ENCODE results near the gene LMO7.

Gene LMO7

GRCh38 chr13:75704927-75705288 is 68.8 kb downstream of the LMO7 start:
- no peak overlapping the region for H3K4me3 ChIP-seq (ENCODE audit: insufficient read length, low read depth)
- no peak for DNase-seq (ENCODE audit: low read depth, low spot score)

GRCh38 chr13:75705395-75705794 is 69.3 kb downstream of the LMO7 start:
- no peak overlapping the region for H3K4me3 ChIP-seq (ENCODE audit: insufficient read length, low read depth)
- TF ChIP-seq ZNF274 (IDR thresholded peaks at IDR 0.05; ENCODE audit: low read depth, low read length) (no peak), YY1 (IDR thresholded peaks at IDR 0.05; ENCODE audit: insufficient read depth, insufficient read length) (no peak), SUZ12 (IDR thresholded peaks at IDR 0.05; ENCODE audit: extremely low read depth, insufficient read depth, insufficient read length) (no peak)
- DNase-seq (ENCODE audit: low read depth, low spot score), result no peak
- H3K27me3 ChIP-seq (ENCODE audit: insufficient read depth, insufficient read length), result no peaks in the 10 kb centered on the region
- H3K9me3 ChIP-seq (ENCODE audit: insufficient read depth, low read length), result no peaks in the 10 kb centered on the region
- H3K36me3 ChIP-seq (ENCODE audit: insufficient read depth, insufficient read length, low read length), result no peaks in the 10 kb centered on the region
- no peaks in the 10 kb centered on the region for H3K4me1 ChIP-seq (ENCODE audit: insufficient read depth, insufficient read length)
- H3K9ac ChIP-seq (ENCODE audit: insufficient read length, low read depth), result no peak overlapping the region

More at GRCh38 chr13:75704927-75705288, 68.8 kb downstream of the LMO7 start:
- Histone ChIP-seq H3K4me1 (ENCODE audit: insufficient read depth, insufficient read length) (no peaks in the 10 kb centered on the region), H3K36me3 (ENCODE audit: insufficient read depth, insufficient read length, low read length) (no peaks in the 10 kb centered on the region), H3K9me3 (ENCODE audit: insufficient read depth, low read length) (no peaks in the 10 kb centered on the region), H3K27me3 (ENCODE audit: insufficient read depth, insufficient read length) (no peaks in the 10 kb centered on the region), H3K9ac (ENCODE audit: insufficient read length, low read depth) (no peak overlapping the region)
- TF ChIP-seq SUZ12 (IDR thresholded peaks at IDR 0.05; ENCODE audit: extremely low read depth, insufficient read depth, insufficient read length), result no peak
- TF ChIP-seq ZNF274 (IDR thresholded peaks at IDR 0.05; ENCODE audit: low read depth, low read length), result no peak
- TF ChIP-seq YY1 (IDR thresholded peaks at IDR 0.05; ENCODE audit: insufficient read depth, insufficient read length), result no peak

GRCh38 chr13:75705908-75706307 is 69.8 kb downstream of the LMO7 start:
- no peak overlapping the region for H3K9ac ChIP-seq (ENCODE audit: insufficient read length, low read depth)
- no peak for DNase-seq (ENCODE audit: low read depth, low spot score)
- TF ChIP-seq SUZ12 (IDR thresholded peaks at IDR 0.05; ENCODE audit: extremely low read depth, insufficient read depth, insufficient read length) (no peak), ZNF274 (IDR thresholded peaks at IDR 0.05; ENCODE audit: low read depth, low read length) (no peak)
- no peaks in the 10 kb centered on the region for H3K9me3 ChIP-seq (ENCODE audit: insufficient read depth, low read length)
- H3K27me3 ChIP-seq (ENCODE audit: insufficient read depth, insufficient read length), result no peaks in the 10 kb centered on the region
- H3K36me3 ChIP-seq (ENCODE audit: insufficient read depth, insufficient read length, low read length), result no peaks in the 10 kb centered on the region
- H3K4me1 ChIP-seq (ENCODE audit: insufficient read depth, insufficient read length), result no peaks in the 10 kb centered on the region
- H3K4me3 ChIP-seq (ENCODE audit: insufficient read length, low read depth), result no peak overlapping the region

GRCh38 chr13:75713852-75714251 is 77.7 kb downstream of the LMO7 start:
- no peak overlapping the region for H3K9ac ChIP-seq (ENCODE audit: insufficient read length, low read depth)
- H3K4me3 ChIP-seq (ENCODE audit: insufficient read length, low read depth), result no peak overlapping the region
- no peaks in the 10 kb centered on the region for H3K9me3 ChIP-seq (ENCODE audit: insufficient read depth, low read length)
- H3K4me1 ChIP-seq (ENCODE audit: insufficient read depth, insufficient read length), result no peaks in the 10 kb centered on the region
- no peaks in the 10 kb centered on the region for H3K27me3 ChIP-seq (ENCODE audit: insufficient read depth, insufficient read length)
- no peaks in the 10 kb centered on the region for H3K36me3 ChIP-seq (ENCODE audit: insufficient read depth, insufficient read length, low read length)
- no peak for DNase-seq (ENCODE audit: low read depth, low spot score)
- TF ChIP-seq SUZ12 (IDR thresholded peaks at IDR 0.05; ENCODE audit: extremely low read depth, insufficient read depth, insufficient read length) (no peak), ZNF274 (IDR thresholded peaks at IDR 0.05; ENCODE audit: low read depth, low read length) (no peak), YY1 (IDR thresholded peaks at IDR 0.05; ENCODE audit: insufficient read depth, insufficient read length) (no peak)

GRCh38 chr13:75715601-75716523 is 79.7 kb downstream of the LMO7 start:
- Histone ChIP-seq H3K9me3 (ENCODE audit: insufficient read depth, low read length) (no peaks in the 10 kb centered on the region), H3K4me3 (ENCODE audit: insufficient read length, low read depth) (no peak overlapping the region), H3K9ac (ENCODE audit: insufficient read length, low read depth) (no peak overlapping the region), H3K27me3 (ENCODE audit: insufficient read depth, insufficient read length) (no peaks in the 10 kb centered on the region), H3K36me3 (ENCODE audit: insufficient read depth, insufficient read length, low read length) (no peaks in the 10 kb centered on the region), H3K4me1 (ENCODE audit: insufficient read depth, insufficient read length) (no peaks in the 10 kb centered on the region)
- DNase-seq (ENCODE audit: low read depth, low spot score), result no peak
- TF ChIP-seq ZNF274 (IDR thresholded peaks at IDR 0.05; ENCODE audit: low read depth, low read length), result no peak
- no peak for TF ChIP-seq SUZ12 (IDR thresholded peaks at IDR 0.05; ENCODE audit: extremely low read depth, insufficient read depth, insufficient read length)
- no peak for TF ChIP-seq YY1 (IDR thresholded peaks at IDR 0.05; ENCODE audit: insufficient read depth, insufficient read length)

GRCh38 chr13:75717525-75717924 is 81.4 kb downstream of the LMO7 start:
- H3K36me3 ChIP-seq (ENCODE audit: insufficient read depth, insufficient read length, low read length), result no peaks in the 10 kb centered on the region
- H3K9ac ChIP-seq (ENCODE audit: insufficient read length, low read depth), result no peak overlapping the region
- no peaks in the 10 kb centered on the region for H3K9me3 ChIP-seq (ENCODE audit: insufficient read depth, low read length)
- no peak overlapping the region for H3K4me3 ChIP-seq (ENCODE audit: insufficient read length, low read depth)
- H3K4me1 ChIP-seq (ENCODE audit: insufficient read depth, insufficient read length), result no peaks in the 10 kb centered on the region
- no peaks in the 10 kb centered on the region for H3K27me3 ChIP-seq (ENCODE audit: insufficient read depth, insufficient read length)
- no peak for DNase-seq (ENCODE audit: low read depth, low spot score)
- TF ChIP-seq SUZ12 (IDR thresholded peaks at IDR 0.05; ENCODE audit: extremely low read depth, insufficient read depth, insufficient read length), result no peak
- no peak for TF ChIP-seq ZNF274 (IDR thresholded peaks at IDR 0.05; ENCODE audit: low read depth, low read length)
- TF ChIP-seq YY1 (IDR thresholded peaks at IDR 0.05; ENCODE audit: insufficient read depth, insufficient read length), result no peak

- Histone ChIP-seq H3K27me3 (ENCODE audit: insufficient read depth, insufficient read length) (no peaks in the 10 kb centered on the region), H3K9me3 (ENCODE audit: insufficient read depth, low read length) (no peaks in the 10 kb centered on the region), H3K9ac (ENCODE audit: insufficient read length, low read depth) (no peak overlapping the region), H3K36me3 (ENCODE audit: insufficient read depth, insufficient read length, low read length) (no peaks in the 10 kb centered on the region), H3K4me3 (ENCODE audit: insufficient read length, low read depth) (no peak overlapping the region), H3K4me1 (ENCODE audit: insufficient read depth, insufficient read length) (no peaks in the 10 kb centered on the region)
- no peak for DNase-seq (ENCODE audit: low read depth, low spot score)
- no peak for TF ChIP-seq SUZ12 (IDR thresholded peaks at IDR 0.05; ENCODE audit: extremely low read depth, insufficient read depth, insufficient read length)
- TF ChIP-seq ZNF274 (IDR thresholded peaks at IDR 0.05; ENCODE audit: low read depth, low read length), result no peak
- TF ChIP-seq YY1 (IDR thresholded peaks at IDR 0.05; ENCODE audit: insufficient read depth, insufficient read length), result no peak
These were observed 85.2 kb downstream of the LMO7 start for GRCh38 chr13:75721307-75721706.

Data from NT2/D1 (cell line).